Liver (tissue), 9 donors: ENCODE measurements around the gene SYMPK. TPM values are rescaled to one million over a fixed set of nuclear protein-coding genes. Genes with fewer than 3 reads are reported as not detected.

ENCODE experiments used
- DNase-seq: peaks from one replicate; pipeline ENCODE4 v3.0.0-alpha.2; 2017; ENCODE audit warnings: low spot score
- H3K27ac ChIP-seq, 2 donors: one replicate each; pipeline ENCODE4 v1.7.0; 2013; ENCODE audit warnings: inconsistent platforms in 2 of 2, low read length in 2 of 2, control low read depth in 1 of 2, low read depth in 1 of 2, mild to moderate bottlenecking in 1 of 2
- H3K27me3 ChIP-seq, 4 donors: one replicate each; pipeline versions ENCODE4 v1.6.1 to v1.7.0; 2013; ENCODE audit warnings: low read length in 3 of 4, inconsistent platforms in 1 of 4, mild to moderate bottlenecking in 1 of 4, moderate library complexity in 1 of 4; ENCODE audit not compliant: control insufficient read depth in 4 of 4, insufficient read depth in 4 of 4
- H3K36me3 ChIP-seq, 4 donors: one replicate each; pipeline versions ENCODE4 v1.6.1 to v1.7.0; 2013; ENCODE audit warnings: low read length in 3 of 4, mild to moderate bottlenecking in 3 of 4, low read depth in 1 of 4, moderate library complexity in 1 of 4; ENCODE audit not compliant: control insufficient read depth in 4 of 4, insufficient read depth in 3 of 4
- H3K4me1 ChIP-seq, 4 donors: one replicate each; pipeline versions ENCODE4 v1.6.1 to v1.7.0; 2013; ENCODE audit warnings: low read length in 3 of 4, mild to moderate bottlenecking in 3 of 4, moderate library complexity in 1 of 4; ENCODE audit not compliant: control insufficient read depth in 4 of 4, insufficient read depth in 4 of 4
- H3K4me3 ChIP-seq, 3 donors: one replicate each; pipeline versions ENCODE4 v1.6.1 to v1.7.0; 2013; ENCODE audit warnings: low read length in 3 of 3, control low read depth in 1 of 3, low read depth in 1 of 3, mild to moderate bottlenecking in 1 of 3
- H3K9ac ChIP-seq, 2 donors: one replicate each; pipeline ENCODE4 v1.7.0; 2013; ENCODE audit warnings: low read length in 2 of 2, mild to moderate bottlenecking in 2 of 2, moderate library complexity in 2 of 2, control low read depth in 1 of 2, low read depth in 1 of 2
- H3K9me3 ChIP-seq, 4 donors: one replicate each; pipeline versions ENCODE4 v1.6.1 to v1.7.0; 2013; ENCODE audit warnings: low read length in 3 of 4; ENCODE audit not compliant: control insufficient read depth in 4 of 4
- ATF3 ChIP-seq: IDR thresholded peaks from 2 replicates; pipeline ENCODE4 v1.6.1; 2016; ENCODE audit warnings: antibody characterized with exemption
- FOXA1 ChIP-seq: IDR thresholded peaks from 2 replicates; pipeline ENCODE4 v1.6.1; 2016; ENCODE audit warnings: antibody characterized with exemption
- FOXA2 ChIP-seq: IDR thresholded peaks from 2 replicates; pipeline ENCODE4 v1.6.1; 2016; ENCODE audit warnings: antibody characterized with exemption
- HNF4A ChIP-seq, 2 donors: conservative IDR thresholded peaks; 2 replicates each; pipeline ENCODE4 v1.6.1; 2016; ENCODE audit warnings: antibody characterized with exemption in 2 of 2, mild to moderate bottlenecking in 2 of 2
- HNF4G ChIP-seq: IDR thresholded peaks from 2 replicates; pipeline ENCODE4 v1.6.1; 2016; ENCODE audit warnings: antibody characterized with exemption
- NR2F2 ChIP-seq: IDR thresholded peaks from 2 replicates; pipeline ENCODE4 v1.6.1; 2016; ENCODE audit warnings: antibody characterized with exemption
- RAD21 ChIP-seq, 2 donors: IDR thresholded peaks; 2 replicates each; pipeline ENCODE4 v1.6.1; 2016; ENCODE audit warnings: antibody characterized with exemption in 2 of 2, mild to moderate bottlenecking in 2 of 2
- REST ChIP-seq: IDR thresholded peaks from 2 replicates; pipeline ENCODE4 v1.6.1; 2016; ENCODE audit warnings: antibody characterized with exemption, mild to moderate bottlenecking
- RXRA ChIP-seq, 2 donors: IDR thresholded peaks; 2 replicates each; pipeline ENCODE4 v1.6.1; 2017 to 2018; ENCODE audit warnings: antibody characterized with exemption in 2 of 2, mild to moderate bottlenecking in 1 of 2
- SP1 ChIP-seq: IDR thresholded peaks from 2 replicates; pipeline ENCODE4 v1.6.1; 2018; ENCODE audit warnings: antibody characterized with exemption, mild to moderate bottlenecking
- YY1 ChIP-seq: IDR thresholded peaks from 2 replicates; pipeline ENCODE4 v1.6.1; 2016; ENCODE audit warnings: antibody characterized with exemption, mild to moderate bottlenecking
- ZBTB33 ChIP-seq: IDR thresholded peaks from 2 replicates; pipeline ENCODE4 v1.6.1; 2016; ENCODE audit warnings: antibody characterized with exemption
- WGBS: extraction: QIAGEN DNeasy Blood & Tissue Kit; methylation state at CpG from one replicate; pipeline ENCODE4 v1.1.7; 2013; 5-methylcytosine and 5-hydroxymethylcytosine counted together
- polyA plus RNA-seq, 2 donors: library from polyadenylated mRNA; stranded (reverse) in 1 of 2; unstranded in 1 of 2; fragments of 200-250 nt in 1 of 2; fragments of >200 nt in 1 of 2; fragmentation: Nextera tagmentation in 1 of 2; extraction: Ambion mirVana in 1 of 2; gene quantifications; one replicate each; pipeline versions ENCODE4 v1.2.1 to v1.2.3, GENCODE V29; 2013 to 2015
- total RNA-seq, 2 donors: library from RNA; depleted of rRNA; stranded (reverse); fragments of >200 nt; gene quantifications; one replicate each; pipeline ENCODE4 v1.2.3, GENCODE V29; 2014
- TF ChIP-seq, protein P1 (sequence below): fragments of 150-350 bp; IDR thresholded peaks from 2 replicates; pipeline ENCODE4 v1.5.1; 2017; ENCODE audit warnings: improper control_type of control experiment, low read depth, low read length; ENCODE audit not compliant: missing input control
- donor health status: healthy.
- donor health status: healthy.
- donor health status: healthy.
- donor health status: healthy.
- donor health status: healthy.

Gene SYMPK
- total and polyA plus RNA-seq, 4 donors, result 5.5 to 26.1 (median 24.1) TPM

DNA sequence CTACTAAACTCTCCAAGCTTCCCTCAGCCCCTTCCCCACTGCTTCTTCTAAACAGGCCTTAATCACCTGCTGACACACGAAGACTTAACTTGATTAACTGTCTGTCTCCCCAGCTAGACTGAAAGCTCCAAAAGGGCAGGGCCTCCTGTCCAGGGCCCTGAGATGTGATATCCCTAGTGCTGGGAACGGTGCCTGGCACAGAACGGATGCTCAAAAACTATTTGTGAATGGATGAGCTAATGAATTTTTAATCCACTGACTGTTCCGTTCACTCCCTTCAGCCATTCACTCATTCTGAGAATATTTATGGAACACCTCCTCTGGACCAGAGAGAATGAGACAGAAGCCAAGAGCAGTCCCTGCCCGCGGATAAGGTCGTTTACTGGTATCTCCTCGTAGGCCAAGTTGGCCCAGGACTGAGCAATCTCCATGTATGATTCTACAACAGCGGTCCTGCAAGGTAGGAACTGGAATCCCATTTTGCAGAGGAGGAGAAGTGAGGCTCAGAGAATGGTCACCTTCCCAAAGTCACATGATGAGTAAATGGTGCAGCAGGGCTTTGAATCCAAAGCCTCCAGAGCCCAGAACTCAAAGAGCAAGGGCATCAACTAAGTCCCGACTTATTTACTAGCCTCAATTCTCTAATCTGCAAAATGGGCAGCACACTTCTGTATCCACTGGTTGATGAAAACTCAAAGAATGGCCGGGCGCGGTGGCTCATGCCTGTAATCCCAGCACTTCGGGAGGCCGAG, 73.7 kb downstream of the SYMPK start:
- Histone ChIP-seq H3K27ac (no peak overlapping the region), H3K27me3 (no peaks in the 10 kb centered on the region), H3K9ac (no peak overlapping the region), H3K9me3 (no peaks in the 10 kb centered on the region), H3K36me3 (peaks cover 0 to 29% (median 7%) of the 10 kb centered on the region in 4 donors), H3K4me1 (peaks cover 0 to 14% (median 13%) of the 10 kb centered on the region in 4 donors), H3K4me3 (no peak overlapping the region)
- no peak for DNase-seq
- no peak for TF ChIP-seq ATF3
- TF ChIP-seq YY1, result no peak
- no peak for TF ChIP-seq HNF4G
- WGBS, result 96% methylated on average over 15 of the region's 15 CpGs

DNA sequence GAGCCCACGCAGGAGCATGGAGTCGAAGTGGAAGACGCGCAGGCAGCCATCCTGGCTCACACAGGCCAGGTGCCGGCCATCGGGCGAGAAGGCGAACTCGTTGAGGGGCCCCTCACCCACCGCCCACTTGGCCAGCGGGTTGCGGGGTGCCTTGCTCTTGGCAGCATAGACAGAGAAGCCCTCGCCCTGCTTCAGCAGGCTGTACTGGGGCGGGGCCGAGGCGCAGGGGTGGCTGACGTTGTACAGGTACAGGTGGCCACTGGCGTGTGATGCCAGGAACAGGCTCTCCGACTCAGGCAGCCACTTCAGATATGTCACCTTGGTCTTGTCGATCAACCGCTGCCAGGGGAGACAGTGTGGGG, 76.4 kb downstream of the SYMPK start:
- no peaks in the 10 kb centered on the region for H3K9me3 ChIP-seq
- no peak overlapping the region for H3K27ac ChIP-seq
- no peak for DNase-seq
- TF ChIP-seq RAD21 (IDR thresholded peaks at IDR 0.05) (no peak), FOXA1 (no peak), RXRA (IDR thresholded peaks at IDR 0.05) (no peak), HNF4G (no peak), NR2F2 (no peak), SP1 (no peak), HNF4A (conservative IDR thresholded peaks at IDR 0.05) (no peak)
- no peaks in the 10 kb centered on the region for H3K27me3 ChIP-seq
- 97% methylated on average over 21 of the region's 21 CpGs for WGBS
- H3K4me3 ChIP-seq, result no peak overlapping the region
- H3K36me3 ChIP-seq, result peaks cover 0 to 29% (median 7%) of the 10 kb centered on the region in 4 donors
- H3K4me1 ChIP-seq, result peaks cover 3 to 6% (median 5%) of the 10 kb centered on the region in 4 donors
- no peak overlapping the region for H3K9ac ChIP-seq

GRCh38 chr19:45785781-45786532, 77.0 kb downstream of the SYMPK start:
- 95% methylated on average over 57 of the region's 57 CpGs for WGBS
- no peak overlapping the region for H3K27ac ChIP-seq

More at GRCh38 chr19:45785781-45786532, 77.0 kb downstream of the SYMPK start:
- Histone ChIP-seq H3K4me1 (peaks cover 0 to 4% (median 2%) of the 10 kb centered on the region in 4 donors), H3K4me3 (no peak overlapping the region), H3K36me3 (peaks cover 0 to 29% (median 7%) of the 10 kb centered on the region in 4 donors), H3K9me3 (no peaks in the 10 kb centered on the region), H3K9ac (no peak overlapping the region), H3K27me3 (no peaks in the 10 kb centered on the region)
- TF ChIP-seq SP1 (no peak), HNF4A (conservative IDR thresholded peaks at IDR 0.05) (no peak), ZBTB33 (no peak), FOXA2 (no peak), NR2F2 (no peak), REST (no peak)
- TF ChIP-seq, protein P1, sequence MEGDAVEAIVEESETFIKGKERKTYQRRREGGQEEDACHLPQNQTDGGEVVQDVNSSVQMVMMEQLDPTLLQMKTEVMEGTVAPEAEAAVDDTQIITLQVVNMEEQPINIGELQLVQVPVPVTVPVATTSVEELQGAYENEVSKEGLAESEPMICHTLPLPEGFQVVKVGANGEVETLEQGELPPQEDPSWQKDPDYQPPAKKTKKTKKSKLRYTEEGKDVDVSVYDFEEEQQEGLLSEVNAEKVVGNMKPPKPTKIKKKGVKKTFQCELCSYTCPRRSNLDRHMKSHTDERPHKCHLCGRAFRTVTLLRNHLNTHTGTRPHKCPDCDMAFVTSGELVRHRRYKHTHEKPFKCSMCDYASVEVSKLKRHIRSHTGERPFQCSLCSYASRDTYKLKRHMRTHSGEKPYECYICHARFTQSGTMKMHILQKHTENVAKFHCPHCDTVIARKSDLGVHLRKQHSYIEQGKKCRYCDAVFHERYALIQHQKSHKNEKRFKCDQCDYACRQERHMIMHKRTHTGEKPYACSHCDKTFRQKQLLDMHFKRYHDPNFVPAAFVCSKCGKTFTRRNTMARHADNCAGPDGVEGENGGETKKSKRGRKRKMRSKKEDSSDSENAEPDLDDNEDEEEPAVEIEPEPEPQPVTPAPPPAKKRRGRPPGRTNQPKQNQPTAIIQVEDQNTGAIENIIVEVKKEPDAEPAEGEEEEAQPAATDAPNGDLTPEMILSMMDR, result no peak
- no peak for DNase-seq
